HepG2 (cell line): ENCODE results near the gene SLC29A3. TPM values are rescaled to one million over a fixed set of nuclear protein-coding genes. Genes with fewer than 3 reads are reported as not detected.

Experiments
- ATAC-seq: fragments of 200-7000 bp; cut with Tn5 transposase; 3 replicates; pipeline ENCODE4 v1.9.1; 2020; ENCODE audit warnings: mild to moderate bottlenecking, moderate library complexity
- BruUV-seq: library from RNA; stranded (reverse); fragments of 400-500 nt; replicated peaks from 2 replicates; lab custom pipeline; 2021; lab: Mats Ljungman, UMichigan
- CTCF ChIA-PET: fragments of 300-600 bp; formaldehyde crosslinking; extraction: SDS; loops from one replicate; lab custom pipeline; 2021; ENCODE audit warnings: low total read pairs, inconsistent platforms, low intra/inter-chr PET ratio; lab: Yijun Ruan, JAX
- POLR2A ChIA-PET: fragments of 350-600 bp; sonication (Branson Sonifier 250); formaldehyde crosslinking; loops from one replicate; lab custom pipeline; 2020; ENCODE audit warnings: antibody characterized with exemption, inconsistent platforms; lab: Yijun Ruan, JAX
- DNase-seq: peaks from one replicate; pipeline ENCODE4 v3.0.0-alpha.2; 2015; ENCODE audit warnings: low spot score
- FAIRE-seq: peaks from 3 replicates; lab custom pipeline; 2011; peaks lifted over from hg19 to GRCh38; lab: Jason Lieb, UNC
- H2AFZ ChIP-seq: one replicate; pipeline ENCODE4 v1.6.1; 2011; ENCODE audit warnings: low read length, inconsistent platforms
- H3K27ac ChIP-seq: fragments of 300-600 bp; 3 replicates; pipeline ENCODE4 v1.8.0; 2011; ENCODE audit warnings: mixed run types, mild to moderate bottlenecking, mixed read lengths, low read length, inconsistent platforms; ENCODE audit not compliant: insufficient read depth; ENCODE audit errors: extremely low read length
- H3K27me3 ChIP-seq, 2 experiments: fragments of 200-600 bp in 1 of 2; 2 replicates in 1 of 2; 3 replicates in 1 of 2; pipeline versions ENCODE4 v1.6.0 to v1.8.0; 2011; ENCODE audit warnings: low read length in 2 of 2, mild to moderate bottlenecking in 2 of 2, moderate library complexity in 2 of 2, inconsistent platforms in 1 of 2; ENCODE audit not compliant: insufficient read depth in 2 of 2, control insufficient read depth in 1 of 2
- H3K36me3 ChIP-seq, 2 experiments: fragments of 200-600 bp in 1 of 2; replicated peaks in 1 of 2; 2 replicates in 1 of 2; 3 replicates in 1 of 2; pipeline versions ENCODE4 v1.5.1 to v1.8.0; 2011; ENCODE audit warnings: low read length in 2 of 2, inconsistent platforms in 1 of 2; ENCODE audit not compliant: insufficient read depth in 2 of 2, control insufficient read depth in 1 of 2
- H3K4me1 ChIP-seq: 2 replicates; pipeline ENCODE4 v1.5.1; 2012; ENCODE audit warnings: low read length, inconsistent platforms; ENCODE audit not compliant: insufficient read depth
- H3K4me2 ChIP-seq: 2 replicates; pipeline ENCODE4 v1.6.0; 2011; ENCODE audit warnings: low read depth, low read length, inconsistent platforms
- H3K4me3 ChIP-seq, 3 experiments: fragments of 200-600 bp in 1 of 3; sonication (generic), shearing (Covaris generic) in 1 of 3; replicated peaks in 1 of 3; 2 replicates each; pipeline ENCODE4 v1.5.1; 2011 to 2016; ENCODE audit warnings: low read length in 3 of 3, inconsistent platforms in 2 of 3, low read depth in 2 of 3, mild to moderate bottlenecking in 2 of 3, control low read depth in 1 of 3, mixed read lengths in 1 of 3; ENCODE audit not compliant: insufficient read depth in 1 of 3
- H3K79me2 ChIP-seq: one replicate; pipeline ENCODE4 v1.6.1; 2011; ENCODE audit warnings: low read length, inconsistent platforms; ENCODE audit not compliant: insufficient read depth
- H3K9ac ChIP-seq: 2 replicates; pipeline ENCODE4 v1.6.0; 2011; ENCODE audit warnings: mild to moderate bottlenecking, low read depth, low read length, inconsistent platforms; ENCODE audit not compliant: insufficient read depth
- H3K9me3 ChIP-seq: 2 replicates; pipeline ENCODE4 v1.5.1; 2012; ENCODE audit warnings: mild to moderate bottlenecking, low read length
- H4K20me1 ChIP-seq: 2 replicates; pipeline ENCODE4 v1.6.0; 2011; ENCODE audit warnings: inconsistent platforms, mild to moderate bottlenecking, low read length, moderate library complexity; ENCODE audit not compliant: insufficient read depth
- GATAD2A ChIP-seq: IDR thresholded peaks from 2 replicates; pipeline ENCODE4 v1.6.1; 2016
- HNRNPUL1 ChIP-seq: fragments of 200-400 bp; formaldehyde crosslinking; IDR thresholded peaks from 2 replicates; pipeline ENCODE4 v1.6.1; 2017; ENCODE audit warnings: low read depth, mild to moderate bottlenecking, low read length, moderate library complexity
- MED8 ChIP-seq: sonication (generic); formaldehyde crosslinking; IDR thresholded peaks from 2 replicates; pipeline ENCODE4 v1.8.1; 2023; ENCODE audit warnings: mild to moderate bottlenecking, missing genetic modification reagents; ENCODE audit not compliant: insufficient replicate concordance
- TSC22D2 ChIP-seq: sonication (generic); formaldehyde crosslinking; IDR thresholded peaks from 2 replicates; pipeline ENCODE4 v1.5.1; 2020; ENCODE audit warnings: missing genetic modification reagents, mild to moderate bottlenecking, borderline replicate concordance
- ZNF367 ChIP-seq: sonication (generic); formaldehyde crosslinking; IDR thresholded peaks from 2 replicates; pipeline ENCODE4 v1.4.0; 2020; ENCODE audit warnings: missing genetic modification reagents, borderline replicate concordance
- ZNF577 ChIP-seq: sonication (generic); formaldehyde crosslinking; IDR thresholded peaks from 2 replicates; pipeline ENCODE4 v1.4.0; 2020; ENCODE audit warnings: mild to moderate bottlenecking, low read depth, missing genetic modification reagents, borderline replicate concordance
- ZNF652 ChIP-seq: IDR thresholded peaks from 2 replicates; pipeline ENCODE4 v1.6.1; 2016; ENCODE audit warnings: low read depth, borderline replicate concordance
- WGBS: methylation state at CpG from one replicate; pipeline ENCODE4 v1.1.6; 2017; ENCODE audit warnings: low lambda C conversion rate; 5-methylcytosine and 5-hydroxymethylcytosine counted together
- in situ Hi-C: cut with HindIII; loops from 2 replicates; pipeline ENCODE4 v1.10.0; 2017; ENCODE audit warnings: low pct_unique_long_range_greater_than_20kb; ENCODE audit not compliant: extremely low pct_ligation_motif_present
- intact Hi-C: fragments of 100-400 bp; cut with micrococcal nuclease; formaldehyde crosslinking; loops from one replicate; pipeline ENCODE4 v1.10.0; 2022; ENCODE audit not compliant: unreplicated experiment
- polyA plus RNA-seq, 8 experiments: library from polyadenylated mRNA; depleted of rRNA in 3 of 8; stranded (reverse) in 7 of 8; unstranded in 1 of 8; fragments of >200 nt; fragmentation: Illumina TruSeq in 4 of 8; extraction: Trizol in 4 of 8; gene quantifications; 2 replicates each; pipeline versions ENCODE4 v1.2.1 to v1.2.3, GENCODE V29; 2011 to 2016; ENCODE audit warnings: low read depth in 4 of 8, missing spikeins in 1 of 8, mixed read lengths in 1 of 8; ENCODE audit not compliant: insufficient read depth in 1 of 8
- total RNA-seq, 5 experiments: library from RNA; depleted of rRNA; stranded (reverse); fragments of >200 nt; fragmentation: Illumina TruSeq; extraction: Trizol; gene quantifications; 2 replicates each; pipeline ENCODE4 v1.2.3, GENCODE V29; 2016; ENCODE audit warnings: low read depth in 1 of 5
- TF ChIP-seq, protein P1 (sequence below): sonication (generic); formaldehyde crosslinking; IDR thresholded peaks from 2 replicates; pipeline ENCODE4 v1.5.1; 2020; ENCODE audit warnings: mild to moderate bottlenecking, missing genetic modification reagents

SLC29A3 gene
- total and polyA plus RNA-seq, 2 of the 13 experiments (the other 11 are each of a cell fraction or from before 2014, with no cell fraction given) = 8.6 to 11.8 TPM

DNA sequence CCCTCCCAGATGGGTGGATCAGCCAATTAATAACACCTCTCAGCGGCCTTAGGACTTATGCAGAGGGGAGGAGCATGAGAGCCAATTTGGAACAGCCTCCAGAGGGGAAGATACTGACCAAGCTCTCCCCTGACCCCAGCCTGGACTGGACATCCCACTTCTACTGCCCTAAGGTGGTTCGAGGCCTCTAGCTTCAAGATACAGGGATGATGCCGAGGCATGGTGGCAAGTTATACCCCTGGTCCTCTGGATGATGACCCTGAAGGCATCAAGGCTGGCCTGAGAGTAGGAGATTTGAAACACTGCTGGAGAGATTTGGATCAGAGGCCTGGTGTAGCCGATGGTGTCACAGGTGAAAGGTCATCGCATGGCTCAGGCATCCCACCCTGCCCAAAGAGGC lies 80.9 kb downstream of the SLC29A3 start:
- POLR2A ChIA-PET = no interaction called here

More for the DNA sequence above, 80.9 kb downstream of the SLC29A3 start:
- Histone ChIP-seq H2AFZ (no peak overlapping the region), H3K27me3 (peaks cover 12 to 53% of the 10 kb centered on the region in 2 experiments; a peak in 3 of 5 replicates), H3K9me3 (no peaks in the 10 kb centered on the region), H3K79me2 (no peaks in the 10 kb centered on the region)
- CTCF ChIA-PET = no interaction called here
- in situ Hi-C loops = no loop called here
- intact Hi-C loops = no loop called here
- TF ChIP-seq ZNF652 (CRISPR knock-in tag) = no peak
- no peak for TF ChIP-seq ZNF577 (CRISPR knock-in tag)
- no peak for TF ChIP-seq MED8 (CRISPR knock-in tag)
- TF ChIP-seq ZNF367 (CRISPR knock-in tag) = no peak
- TF ChIP-seq HNRNPUL1 = no peak
- TF ChIP-seq GATAD2A (CRISPR knock-in tag) = no peak
- TF ChIP-seq, protein P1, sequence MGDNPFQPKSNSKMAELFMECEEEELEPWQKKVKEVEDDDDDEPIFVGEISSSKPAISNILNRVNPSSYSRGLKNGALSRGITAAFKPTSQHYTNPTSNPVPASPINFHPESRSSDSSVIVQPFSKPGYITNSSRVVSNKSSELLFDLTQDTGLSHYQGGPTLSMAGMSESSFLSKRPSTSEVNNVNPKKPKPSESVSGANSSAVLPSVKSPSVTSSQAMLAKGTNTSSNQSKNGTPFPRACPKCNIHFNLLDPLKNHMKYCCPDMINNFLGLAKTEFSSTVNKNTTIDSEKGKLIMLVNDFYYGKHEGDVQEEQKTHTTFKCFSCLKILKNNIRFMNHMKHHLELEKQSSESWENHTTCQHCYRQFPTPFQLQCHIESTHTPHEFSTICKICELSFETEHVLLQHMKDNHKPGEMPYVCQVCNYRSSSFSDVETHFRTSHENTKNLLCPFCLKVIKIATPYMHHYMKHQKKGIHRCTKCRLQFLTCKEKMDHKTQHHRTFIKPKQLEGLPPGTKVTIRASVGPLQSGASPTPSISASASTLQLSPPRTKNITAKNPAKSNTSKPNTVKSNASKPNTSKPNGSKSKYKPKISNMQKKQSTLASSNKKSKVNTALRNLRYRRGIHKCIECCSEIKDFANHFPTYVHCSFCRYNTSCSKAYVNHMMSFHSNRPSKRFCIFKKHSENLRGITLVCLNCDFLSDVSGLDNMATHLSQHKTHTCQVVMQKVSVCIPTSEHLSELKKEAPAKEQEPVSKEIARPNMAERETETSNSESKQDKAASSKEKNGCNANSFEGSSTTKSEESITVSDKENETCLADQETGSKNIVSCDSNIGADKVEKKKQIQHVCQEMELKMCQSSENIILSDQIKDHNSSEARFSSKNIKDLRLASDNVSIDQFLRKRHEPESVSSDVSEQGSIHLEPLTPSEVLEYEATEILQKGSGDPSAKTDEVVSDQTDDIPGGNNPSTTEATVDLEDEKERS (CRISPR knock-in tag) = no peak
- no peak for TF ChIP-seq TSC22D2 (CRISPR knock-in tag)
- TF ChIP-seq, all 625 proteins: peak for 0
- Histone ChIP-seq H4K20me1 (no peaks in the 10 kb centered on the region), H3K4me3 (no peak overlapping the region), H3K9ac (no peak overlapping the region), H3K4me2 (no peak overlapping the region), H3K27ac (no peak overlapping the region), H3K4me1 (no peaks in the 10 kb centered on the region), H3K36me3 (no peaks in the 10 kb centered on the region)
- 9% methylated on average over 5 of the region's 5 CpGs for WGBS
- FAIRE-seq = no peak
- no TSS peak for BruUV-seq
- DNase-seq = no peak
- ATAC-seq = no peak
